C4-2B (cell line): ENCODE data around the gene PACRG.

Experiments used
- CTCF ChIP-seq: fragments of 450-650 bp; conservative IDR thresholded peaks from 2 replicates; pipeline ENCODE4 v1.5.1; 2017; ENCODE audit warnings: mild to moderate bottlenecking
- ZFX ChIP-seq: fragments of 450-650 bp; IDR thresholded peaks from 2 replicates; pipeline ENCODE4 v1.6.1; 2017

- TF ChIP-seq CTCF (no peak), ZFX (no peak)
Measured at GRCh38 chr6:163228041-163228440, 500.3 kb downstream of the PACRG start.
